DND-41 (cell line): ENCODE measurements around the gene CSAD.

ENCODE experiments used
- CTCF ChIP-seq: IDR thresholded peaks from 2 replicates; pipeline ENCODE4 v1.5.1; 2012; ENCODE audit warnings: borderline replicate concordance, low read length, moderate library complexity, mild to moderate bottlenecking; ENCODE audit not compliant: poor library complexity, severe bottlenecking; ENCODE audit errors: extremely low read depth
- EZH2 ChIP-seq: IDR thresholded peaks from 3 replicates; pipeline ENCODE4 v1.6.1; 2012; ENCODE audit warnings: borderline replicate concordance, low read depth, mild to moderate bottlenecking, moderate library complexity, low read length, inconsistent platforms; ENCODE audit not compliant: severe bottlenecking

DNA sequence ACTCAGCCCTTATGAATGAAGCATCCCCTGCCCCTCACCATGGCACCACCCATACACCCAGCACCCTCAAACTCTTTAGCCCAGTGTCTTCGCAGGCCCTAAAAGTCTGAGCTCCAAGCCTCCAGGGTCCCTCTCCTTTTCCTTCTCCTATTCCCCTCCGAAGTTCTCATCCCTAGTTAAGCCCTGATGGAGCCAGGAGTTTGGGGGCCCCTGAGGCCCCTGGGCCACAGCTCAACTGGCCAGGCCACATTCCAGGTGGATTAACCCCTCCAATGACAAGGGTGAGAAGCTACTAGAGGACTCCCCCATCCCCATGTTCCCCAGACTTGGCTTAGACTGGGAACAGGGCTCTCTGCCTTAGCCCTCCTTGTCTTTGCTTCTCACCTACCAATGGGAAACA lies 48.7 kb upstream of the CSAD start:
- TF ChIP-seq CTCF (no peak), EZH2 (no peak)
